Lower leg skin (tissue), 3 donors: ENCODE measurements around the gene TBC1D21.

ENCODE experiments used
- POLR2A ChIP-seq, 2 donors: fragments of 450-650 bp; IDR thresholded peaks; one replicate each; pipeline ENCODE4 v1.6.1; 2016 to 2017; ENCODE audit warnings: antibody characterized with exemption in 2 of 2, mild to moderate bottlenecking in 1 of 2, moderate library complexity in 1 of 2
- TF ChIP-seq, protein P1 (sequence below), 3 donors: fragments of 450-650 bp; IDR thresholded peaks; one replicate each; pipeline ENCODE4 v1.5.1; 2016; ENCODE audit warnings: antibody characterized with exemption in 3 of 3, mild to moderate bottlenecking in 3 of 3, moderate library complexity in 2 of 3

DNA sequence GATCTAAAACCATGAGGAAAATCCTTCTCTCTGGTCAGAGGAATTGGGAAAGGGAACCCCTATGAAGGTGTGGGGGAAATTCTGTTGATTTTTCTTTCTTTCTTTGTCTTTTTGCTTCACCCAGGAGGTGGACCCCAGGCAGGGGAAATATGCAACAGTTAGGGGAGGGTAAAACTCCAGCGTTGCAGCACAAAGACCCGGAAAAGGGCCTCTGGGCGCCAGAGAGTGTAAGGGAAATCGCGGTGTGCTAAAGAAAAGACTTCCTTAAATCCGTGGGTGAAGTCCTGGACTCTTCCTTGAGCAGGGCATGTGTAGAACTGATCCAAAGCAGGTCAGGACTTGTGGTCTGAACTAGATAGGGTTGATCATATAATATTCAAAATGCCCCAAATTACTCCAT lies 11.1 kb upstream of the TBC1D21 start:
- TF ChIP-seq, protein P1, sequence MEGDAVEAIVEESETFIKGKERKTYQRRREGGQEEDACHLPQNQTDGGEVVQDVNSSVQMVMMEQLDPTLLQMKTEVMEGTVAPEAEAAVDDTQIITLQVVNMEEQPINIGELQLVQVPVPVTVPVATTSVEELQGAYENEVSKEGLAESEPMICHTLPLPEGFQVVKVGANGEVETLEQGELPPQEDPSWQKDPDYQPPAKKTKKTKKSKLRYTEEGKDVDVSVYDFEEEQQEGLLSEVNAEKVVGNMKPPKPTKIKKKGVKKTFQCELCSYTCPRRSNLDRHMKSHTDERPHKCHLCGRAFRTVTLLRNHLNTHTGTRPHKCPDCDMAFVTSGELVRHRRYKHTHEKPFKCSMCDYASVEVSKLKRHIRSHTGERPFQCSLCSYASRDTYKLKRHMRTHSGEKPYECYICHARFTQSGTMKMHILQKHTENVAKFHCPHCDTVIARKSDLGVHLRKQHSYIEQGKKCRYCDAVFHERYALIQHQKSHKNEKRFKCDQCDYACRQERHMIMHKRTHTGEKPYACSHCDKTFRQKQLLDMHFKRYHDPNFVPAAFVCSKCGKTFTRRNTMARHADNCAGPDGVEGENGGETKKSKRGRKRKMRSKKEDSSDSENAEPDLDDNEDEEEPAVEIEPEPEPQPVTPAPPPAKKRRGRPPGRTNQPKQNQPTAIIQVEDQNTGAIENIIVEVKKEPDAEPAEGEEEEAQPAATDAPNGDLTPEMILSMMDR (IDR thresholded peaks at IDR 0.05): no peak
- no peak for TF ChIP-seq POLR2A (IDR thresholded peaks at IDR 0.05)
